Left kidney (tissue), 2 donors: Measurements from ENCODE around the gene SELENOM. TPM values are rescaled to one million over a fixed set of nuclear protein-coding genes. Genes with fewer than 3 reads are reported as not detected.
"Not testable (repeated sequence)": the region's sequence is repeated elsewhere in the genome, so short reads cannot be mapped to it uniquely, and the experiment has no call there.

ENCODE experiments used
- DNase-seq: peaks from one replicate; pipeline ENCODE4 v3.0.0-alpha.2; 2013
- polyA plus RNA-seq: library from polyadenylated mRNA; unstranded; fragments of 120-200 nt; gene quantifications from one replicate; pipeline ENCODE4 v1.2.1, GENCODE V29; 2013; ENCODE audit not compliant: insufficient read length

Gene SELENOM
- polyA plus RNA-seq, 1 donor, result 3.5 TPM

DNA sequence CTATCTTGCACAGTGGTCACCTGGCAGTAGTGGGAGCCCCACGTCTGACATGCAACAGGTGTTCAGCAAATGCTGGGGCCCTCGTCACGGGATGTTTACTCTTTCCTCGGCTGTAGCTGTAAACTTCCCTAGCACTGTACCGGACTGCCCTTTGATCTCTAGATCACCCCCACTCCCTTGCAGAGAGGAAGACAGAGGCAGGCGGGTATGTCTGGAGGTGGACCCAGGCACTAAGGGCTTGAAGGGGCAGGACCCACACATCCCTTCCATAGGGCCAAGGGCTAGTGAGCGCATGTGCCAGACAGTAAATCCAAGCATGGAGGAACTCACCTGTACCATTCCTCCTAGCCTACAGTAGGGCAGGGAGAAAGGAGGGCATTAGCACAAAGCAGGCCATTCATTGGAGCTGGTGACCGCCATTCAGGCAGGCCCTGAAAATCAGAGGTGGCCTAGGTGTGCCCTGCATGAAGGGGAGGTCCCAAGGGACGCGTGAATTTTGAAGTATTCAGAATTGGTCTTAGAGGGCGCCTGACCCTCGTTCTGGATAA, 28.2 kb downstream of the SELENOM start:
- no peak for DNase-seq

DNA sequence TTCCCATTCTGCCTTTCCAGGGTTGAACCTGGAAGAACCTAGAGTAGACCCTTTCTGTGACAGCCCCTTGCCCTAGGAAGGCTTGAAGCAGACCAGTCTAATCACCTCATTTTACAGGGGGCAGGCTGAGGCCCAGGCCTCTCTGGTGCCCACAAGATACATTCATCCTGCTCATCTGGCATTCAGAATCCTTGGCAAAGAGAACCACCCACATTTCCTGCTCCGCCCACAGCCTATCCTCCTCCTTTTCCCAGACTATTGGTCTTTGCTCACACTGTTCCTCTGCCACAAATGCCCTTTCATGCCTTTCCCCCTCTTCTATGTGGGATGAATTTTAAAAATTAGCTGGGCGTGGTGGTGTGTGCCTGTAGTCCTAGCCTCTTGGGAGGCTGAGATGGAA, 29.0 kb downstream of the SELENOM start:
- not testable (repeated sequence) for DNase-seq

DNA sequence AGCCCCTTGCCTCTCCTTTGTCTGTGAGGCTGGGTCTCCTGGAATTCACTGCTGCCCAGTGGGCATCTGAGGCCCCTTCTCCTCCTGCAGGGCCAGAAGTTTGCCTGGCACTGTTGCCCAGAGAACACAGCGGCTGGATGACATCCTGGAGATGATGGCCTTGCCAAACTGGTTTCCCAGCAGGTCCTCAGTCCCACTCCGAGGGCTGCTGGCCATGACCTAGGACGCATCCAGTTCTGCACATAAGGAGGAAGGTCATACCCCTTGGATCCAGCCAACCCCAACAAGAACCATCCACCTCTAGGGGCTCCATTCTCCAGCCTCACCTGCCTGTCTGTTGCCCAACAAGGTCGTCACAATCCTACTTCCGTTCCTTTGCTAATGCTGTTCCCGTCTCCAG, 29.7 kb downstream of the SELENOM start:
- no peak for DNase-seq

DNA sequence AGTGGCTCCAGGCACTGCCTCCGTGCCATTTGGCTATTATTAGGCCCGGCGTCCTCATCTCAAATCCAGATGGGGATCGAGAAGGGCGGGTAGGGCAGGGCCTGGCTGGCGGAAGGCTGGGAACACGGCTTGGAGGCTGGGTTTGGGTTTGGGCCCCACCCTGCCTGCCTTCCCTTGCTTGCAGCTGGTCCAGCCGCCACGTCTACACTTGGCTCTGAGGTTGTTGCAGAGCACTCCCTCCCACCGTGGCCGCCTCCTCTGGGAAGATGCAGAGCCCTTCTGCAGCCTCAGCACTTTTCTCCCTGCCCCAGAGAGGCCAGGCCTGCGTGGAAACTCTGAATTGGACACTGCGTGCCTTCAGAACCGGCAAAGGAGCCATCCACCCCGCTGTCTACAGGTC, 31.4 kb downstream of the SELENOM start:
- no peak for DNase-seq

DNA sequence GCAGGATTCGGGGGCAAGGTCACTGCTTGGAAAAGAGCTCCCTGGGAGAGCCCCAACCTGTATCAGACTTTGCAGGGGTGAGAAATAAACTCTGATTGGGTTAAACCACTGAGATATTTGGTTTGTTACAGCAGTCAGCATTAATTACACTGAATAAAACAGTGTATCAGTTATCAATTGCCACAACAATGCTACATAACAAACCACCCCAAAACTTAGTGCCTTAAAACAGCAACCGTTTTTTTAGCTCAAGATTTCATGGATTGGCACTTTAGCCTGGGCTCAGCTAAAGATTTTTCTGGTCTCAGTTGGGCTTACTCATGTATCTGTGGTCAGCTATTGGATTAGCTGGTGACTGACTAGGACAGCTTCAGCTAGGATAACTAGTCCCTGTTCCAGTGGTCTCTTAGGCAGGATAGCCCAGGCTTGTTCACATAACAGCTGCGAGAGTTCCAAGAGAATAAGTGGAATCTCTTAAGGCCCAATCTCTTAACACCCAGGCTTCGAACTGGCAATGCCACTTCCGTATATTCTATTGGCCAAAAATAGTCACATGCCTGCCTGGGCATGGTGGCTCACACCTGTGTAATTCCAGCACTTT, 33.7 kb downstream of the SELENOM start:
- not testable (repeated sequence) for DNase-seq

DNA sequence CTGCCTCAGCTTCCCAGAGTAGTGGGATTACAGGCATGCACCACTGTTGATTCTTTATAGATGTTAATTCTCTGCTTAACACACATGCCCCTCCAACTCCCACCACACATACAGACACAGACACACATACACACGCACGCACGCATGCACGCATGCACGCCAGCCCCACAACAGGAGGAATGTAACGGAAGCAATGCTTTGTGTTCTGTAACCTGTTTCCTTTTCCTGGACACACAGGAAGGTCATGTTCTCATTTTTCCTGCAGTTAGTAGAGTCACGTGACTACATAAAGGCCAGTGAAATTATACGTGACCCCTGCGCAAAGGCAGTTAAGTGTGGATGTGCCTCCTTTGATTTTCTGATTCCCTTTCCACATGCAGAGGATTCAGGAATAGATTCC, 34.2 kb downstream of the SELENOM start:
- DNase-seq, result not testable (repeated sequence)

DNA sequence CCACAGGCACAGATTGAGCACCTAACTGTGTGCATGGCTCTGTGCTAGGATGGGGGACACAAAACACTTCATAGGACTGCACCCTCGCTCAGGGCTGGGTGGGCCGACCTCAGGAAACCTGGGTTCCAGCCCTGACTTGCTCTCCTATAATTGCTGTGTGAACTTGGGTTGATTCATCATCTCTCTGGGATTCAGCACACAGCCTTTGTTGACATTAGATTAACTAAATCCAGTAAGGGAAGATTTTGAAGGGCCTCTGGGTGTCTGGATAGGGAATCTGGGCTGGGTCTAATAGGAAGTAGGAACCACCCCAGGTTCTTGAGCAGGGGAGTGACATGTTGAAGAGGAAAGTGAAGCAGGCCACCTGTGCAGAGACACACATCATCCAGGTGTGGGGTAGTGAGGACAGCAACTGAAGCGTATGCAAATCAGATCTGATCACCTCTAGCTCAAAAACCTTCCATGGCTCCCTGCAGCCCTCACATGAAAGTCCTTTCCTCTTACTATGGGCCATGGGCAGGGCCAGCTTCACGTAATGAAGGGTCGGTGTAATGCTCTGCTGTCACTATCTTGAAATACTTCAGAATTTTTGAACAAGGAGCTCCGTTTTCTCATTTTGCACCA, 37.6 kb downstream of the SELENOM start:
- DNase-seq, result not testable (repeated sequence)

DNA sequence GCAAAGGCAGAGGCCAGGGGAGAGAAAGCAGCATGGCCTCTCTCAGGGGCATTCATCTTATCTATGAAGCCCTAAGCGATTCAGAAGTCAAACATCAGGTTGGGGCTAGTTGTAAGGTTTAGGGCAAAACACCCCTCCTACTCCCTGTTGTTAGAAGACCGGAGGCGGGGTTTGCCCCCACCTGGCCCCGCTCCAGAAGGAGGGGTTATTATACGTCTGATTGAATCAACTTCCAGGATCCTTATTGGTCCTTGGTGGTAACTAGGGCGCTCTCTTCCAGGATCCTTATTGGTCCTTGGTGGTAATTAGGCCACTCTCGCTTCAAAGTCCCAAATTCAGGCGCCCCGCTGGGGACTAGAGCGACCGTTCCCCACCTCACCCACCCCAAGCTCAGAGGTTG, 38.4 kb downstream of the SELENOM start:
- DNase-seq, result no peak

DNA sequence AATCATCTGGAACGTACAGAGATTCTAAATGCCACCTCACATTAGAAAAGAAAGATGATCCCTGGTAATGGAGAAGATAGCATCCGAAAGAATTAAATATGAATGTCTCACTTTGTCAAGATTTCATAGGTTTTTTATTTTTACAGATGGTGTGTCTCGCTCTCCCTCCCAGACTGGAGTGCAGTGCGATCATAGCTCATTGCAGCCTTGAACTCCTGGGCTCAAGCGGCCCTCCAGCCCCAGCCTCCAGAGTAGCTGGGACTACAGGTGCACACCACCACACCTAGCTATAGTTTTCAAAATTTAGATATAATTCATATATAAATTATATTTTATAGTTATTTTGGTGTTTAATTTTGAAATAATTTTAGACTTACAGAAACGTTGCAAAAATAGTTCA, 43.0 kb downstream of the SELENOM start:
- no peak for DNase-seq

DNA sequence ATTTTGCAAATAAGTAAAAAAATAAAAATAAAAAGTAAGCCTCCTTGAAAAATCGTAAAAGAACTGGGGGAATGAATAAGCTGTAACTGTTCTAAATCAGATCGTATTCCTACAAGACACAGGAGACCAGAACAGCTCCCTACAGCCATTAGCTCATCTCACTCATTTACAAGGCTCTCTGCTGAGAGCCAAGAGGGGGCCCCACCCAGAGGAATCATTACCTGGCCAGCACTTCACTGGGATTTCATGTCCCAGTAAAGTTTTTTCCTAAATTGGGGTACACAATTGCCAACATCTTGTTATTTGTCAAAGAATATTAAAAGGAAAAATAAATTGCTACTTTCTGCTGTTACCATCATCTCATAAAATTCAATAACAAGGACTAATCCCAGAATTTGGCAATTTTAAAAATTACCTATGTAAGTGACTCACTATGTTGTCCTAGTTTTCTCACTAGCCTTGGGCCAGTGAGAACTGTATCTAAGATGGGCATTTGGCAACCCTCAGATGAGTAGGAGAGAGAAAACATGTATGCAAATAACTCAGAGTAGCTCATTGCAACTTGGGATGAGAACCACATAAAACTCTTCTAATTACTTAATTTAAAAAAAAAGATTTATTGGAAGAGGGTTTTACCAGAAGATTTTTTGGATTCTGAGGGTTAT, 44.7 kb downstream of the SELENOM start:
- DNase-seq, result no peak

DNA sequence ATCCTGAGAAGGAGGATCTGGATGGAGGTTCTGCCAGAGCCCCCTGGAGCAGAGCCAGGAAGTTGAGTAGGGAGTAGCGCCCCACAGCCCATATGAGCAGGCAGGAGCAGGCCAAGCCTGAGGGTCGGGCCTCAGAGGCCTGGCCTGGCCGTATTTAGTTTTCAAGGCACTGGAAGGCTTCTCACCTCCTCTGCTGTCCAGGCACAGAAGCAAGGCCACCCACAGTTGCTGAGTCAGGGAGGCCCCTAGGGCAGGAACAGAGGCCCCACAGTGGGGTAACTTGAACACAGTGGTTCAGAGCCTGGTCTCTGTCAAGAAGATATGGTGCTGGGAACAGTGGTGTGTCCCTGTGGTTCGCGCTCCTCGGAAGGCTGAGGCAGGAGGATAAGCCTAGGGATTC, 47.7 kb downstream of the SELENOM start:
- DNase-seq, result not testable (repeated sequence)

DNA sequence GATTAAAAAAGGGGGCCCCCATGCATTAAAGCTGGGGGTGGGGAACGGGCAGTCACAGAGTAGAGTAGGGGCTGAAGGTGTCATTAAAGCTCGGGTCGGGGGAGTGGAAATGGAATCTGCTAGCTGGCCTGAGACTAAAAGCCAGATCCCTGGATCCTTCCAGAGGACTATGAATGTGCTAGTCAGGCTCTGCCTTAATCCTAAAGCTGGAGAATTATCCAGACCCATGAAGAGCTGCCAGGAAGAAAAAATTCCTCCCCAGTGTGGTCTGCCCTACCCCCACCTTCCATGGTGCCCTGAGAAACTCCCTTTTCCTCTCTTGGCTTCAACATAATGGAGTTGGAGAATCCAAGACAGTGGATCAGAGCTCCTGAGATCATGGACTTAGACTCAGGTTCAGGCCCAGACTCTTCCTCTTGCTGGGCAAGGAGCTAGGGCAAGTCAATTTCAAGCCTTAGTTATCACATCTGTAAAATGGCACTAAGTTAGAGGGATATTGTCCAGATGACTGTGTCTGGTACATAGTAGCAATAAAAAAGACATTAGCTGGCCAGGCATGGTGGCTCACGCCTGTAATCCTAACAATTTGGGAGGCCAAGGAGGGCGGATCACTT, 50.3 kb downstream of the SELENOM start:
- no peak for DNase-seq

DNA sequence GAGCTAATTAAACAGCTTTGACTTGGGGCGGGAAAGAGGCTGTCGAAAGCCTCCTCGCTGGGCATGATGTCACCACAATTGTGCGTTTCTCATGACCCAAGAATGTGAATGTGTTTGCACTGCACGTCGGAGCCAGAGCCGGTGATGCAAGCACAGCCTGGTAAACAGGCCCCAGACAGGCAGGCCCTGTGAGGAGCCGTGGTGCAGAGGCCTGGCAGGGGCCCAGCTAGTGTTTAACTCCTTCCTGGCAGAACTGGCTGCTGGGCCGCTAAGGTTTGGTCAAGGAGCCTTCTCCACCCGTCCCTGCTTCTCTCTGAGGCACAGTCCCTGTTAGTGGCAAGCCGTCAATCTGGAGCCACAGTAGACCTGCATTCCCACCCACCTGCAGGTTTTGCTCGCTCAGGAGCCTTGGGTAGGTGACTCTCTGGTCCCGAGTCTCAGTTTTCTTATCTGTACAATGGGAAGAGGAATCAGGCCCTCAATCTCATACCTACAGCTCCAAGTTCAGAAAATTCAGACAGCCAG, 51.7 kb downstream of the SELENOM start:
- peak; percentile 76 for DNase-seq

DNA sequence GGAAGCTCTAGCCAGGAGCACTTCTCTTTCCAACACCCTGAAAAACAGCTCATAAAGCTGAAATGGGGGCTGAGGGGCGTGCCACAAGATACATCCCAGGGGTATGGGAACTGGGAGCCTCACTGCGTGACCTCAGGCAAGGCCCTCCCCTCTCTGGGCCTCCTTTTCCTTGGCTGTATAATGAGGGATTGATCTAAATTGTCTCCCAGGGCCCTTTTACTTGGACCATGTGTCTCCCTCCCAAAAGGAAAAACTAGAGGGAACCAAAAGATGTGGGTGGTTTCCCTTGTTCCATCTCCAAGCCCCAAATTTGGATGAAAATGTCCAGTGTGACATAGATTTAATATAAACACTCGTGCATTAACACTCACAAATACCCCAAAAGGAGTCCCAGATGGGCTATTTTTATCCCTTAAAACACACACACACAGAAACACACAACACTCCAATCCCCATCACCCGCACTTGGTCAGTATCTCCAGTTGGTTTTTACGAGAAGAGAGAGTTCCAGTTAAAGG, 52.2 kb downstream of the SELENOM start:
- DNase-seq, result no peak

Other genes with a start within 250 kb of the SELENOM start
- 38.2 TPM for gene MORC2, start 138.8 kb downstream of the SELENOM start, polyA plus RNA-seq
- 257 TPM for gene TUG1, start 138.3 kb downstream of the SELENOM start, polyA plus RNA-seq
- gene SMTN, start 26.2 kb downstream of the SELENOM start, polyA plus RNA-seq, result 37.1 TPM
- gene INPP5J, start 15.4 kb upstream of the SELENOM start, polyA plus RNA-seq, result 4.9 TPM
- 0.18 TPM for gene PLA2G3, start 32.9 kb upstream of the SELENOM start, polyA plus RNA-seq
- gene RNF185, start 52.6 kb upstream of the SELENOM start, polyA plus RNA-seq, result 52.9 TPM
- 50.4 TPM for gene LIMK2, start 104.7 kb upstream of the SELENOM start, polyA plus RNA-seq
- gene PIK3IP1, start 184.9 kb upstream of the SELENOM start, polyA plus RNA-seq, result 10.6 TPM
- 71.9 TPM for gene PATZ1, start 238.8 kb upstream of the SELENOM start, polyA plus RNA-seq